Fibroblast of peridontal ligament (primary cell): ENCODE results near the gene METTL1.
A peak's percentile ranks its signal among the peaks of the same experiment; 100 is the strongest.

Experiments
- DNase-seq: peaks from one replicate; pipeline ENCODE4 v3.0.0-alpha.2; 2010; ENCODE audit errors: extremely low read depth

The METTL1 gene

DNA sequence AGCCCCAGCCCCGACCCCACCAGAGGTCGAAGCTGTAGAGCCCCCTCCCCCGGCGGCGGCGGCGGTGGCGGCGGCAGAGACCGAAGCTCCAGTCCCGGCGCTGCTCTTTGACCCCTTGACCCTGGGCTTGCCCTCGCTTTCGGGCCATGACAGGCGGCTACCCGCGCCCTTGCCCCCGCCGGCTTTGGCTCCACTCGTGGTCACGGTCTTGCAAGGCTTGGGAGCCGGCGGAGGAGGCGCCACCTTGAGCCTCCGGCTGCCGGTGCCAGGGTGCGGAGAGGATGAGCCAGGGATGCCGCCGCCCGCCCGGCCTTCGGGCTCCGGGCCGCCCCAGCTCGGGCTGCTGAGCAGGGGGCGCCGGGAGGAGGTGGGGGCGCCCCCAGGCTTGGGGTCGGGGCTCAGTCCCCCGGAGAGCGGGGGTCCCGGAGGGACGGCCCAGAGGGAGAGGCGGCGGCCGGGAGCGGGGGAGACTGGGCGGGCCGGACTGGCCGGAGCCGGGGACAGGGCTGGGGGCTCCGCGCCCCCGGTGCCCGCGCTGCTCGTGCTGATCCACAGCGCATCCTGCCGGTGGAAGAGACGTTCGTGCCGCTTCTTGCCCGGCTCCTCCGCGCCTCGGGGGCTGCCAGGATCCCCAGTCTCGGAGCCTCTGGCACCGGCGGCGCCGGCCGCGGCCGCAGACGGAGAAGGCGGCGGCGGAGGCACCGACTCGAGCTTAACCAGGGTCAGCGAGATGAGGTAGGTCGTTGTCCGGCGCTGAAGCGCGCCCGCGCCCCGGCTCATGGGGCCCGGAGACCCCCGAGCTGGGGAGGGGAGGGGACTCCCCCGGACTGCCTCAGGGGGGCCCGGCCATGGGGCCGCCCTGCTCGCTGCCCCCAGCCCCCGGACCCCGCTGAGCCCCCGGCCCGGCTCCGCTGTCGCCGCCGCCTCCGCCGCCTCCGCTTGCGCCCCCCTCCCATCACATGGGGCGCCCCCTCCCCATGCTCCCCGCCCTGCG is 34.1 kb downstream of the METTL1 start:
- no peak for DNase-seq

- no peak for DNase-seq
These were observed 35.0 kb downstream of the METTL1 start for GRCh38 chr12:57736741-57737466.

DNA sequence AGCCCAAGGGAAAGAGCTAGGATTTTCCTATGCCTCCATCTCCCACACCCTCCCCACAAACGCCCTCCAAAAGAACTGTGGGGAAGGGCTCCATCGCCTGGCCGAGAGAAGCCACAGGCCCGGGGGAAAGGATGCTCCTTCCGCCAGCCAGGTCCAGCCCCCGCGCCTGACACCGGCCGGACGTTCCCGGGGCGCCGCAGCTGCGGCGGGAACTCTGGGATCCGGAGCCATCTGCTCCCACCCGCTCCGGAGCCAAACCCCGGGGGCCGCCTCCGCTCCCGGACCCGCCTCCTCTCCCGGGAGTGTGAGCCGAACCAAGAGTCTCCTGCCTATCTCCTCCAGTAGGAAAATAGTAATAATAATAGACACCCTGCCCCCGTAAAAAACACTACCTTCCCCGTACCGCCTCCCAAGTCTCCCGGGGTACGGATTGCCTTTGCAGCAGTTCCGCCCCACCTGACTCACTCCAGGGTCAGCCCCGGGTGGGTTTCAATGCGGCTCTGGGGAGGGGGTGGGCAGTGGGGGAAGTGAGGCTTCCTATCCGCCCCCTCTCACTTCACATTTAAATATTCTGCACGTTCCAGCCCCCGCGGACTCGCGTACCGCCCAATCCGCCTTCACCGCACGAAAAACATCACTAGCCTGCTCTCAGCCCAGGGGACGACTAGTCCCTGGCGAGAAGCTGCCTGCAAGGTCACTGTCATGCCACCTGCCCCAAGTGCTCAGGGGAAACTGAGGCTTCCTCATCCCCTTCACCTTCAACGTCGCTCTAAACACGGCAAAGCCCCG is 35.8 kb downstream of the METTL1 start:
- no peak for DNase-seq

DNA sequence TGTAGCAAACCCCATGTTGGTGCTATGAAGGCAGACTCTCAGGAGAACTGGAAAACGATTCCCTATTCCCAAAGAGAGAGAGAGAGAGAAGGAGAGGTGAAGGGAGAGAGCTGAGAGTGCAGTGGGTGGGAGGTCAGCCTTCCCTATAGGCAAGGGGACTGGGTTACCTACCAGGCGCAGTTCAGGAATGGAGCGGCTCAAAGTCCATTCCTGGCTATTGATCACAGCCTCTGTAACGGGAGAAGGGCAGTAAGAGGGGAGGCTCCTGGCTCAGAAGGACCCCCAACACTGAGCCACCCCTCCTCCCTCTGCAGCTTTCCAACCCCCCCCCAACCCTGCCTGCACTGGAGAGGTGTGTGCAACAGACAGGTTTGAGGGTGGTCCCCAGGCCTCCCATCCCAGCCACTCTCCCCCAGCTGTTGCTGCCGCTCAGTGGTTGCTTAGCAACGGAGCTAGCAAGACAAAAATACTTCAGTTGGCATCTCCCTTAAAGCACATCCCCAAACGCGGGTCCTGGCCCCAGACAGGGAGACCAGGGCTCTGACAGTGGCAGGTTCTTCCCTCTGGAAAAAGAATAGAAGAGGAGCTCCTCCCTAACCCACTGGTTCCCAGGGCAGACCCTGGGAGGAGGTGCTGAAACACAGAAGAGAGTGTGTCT is 36.6 kb downstream of the METTL1 start:
- DNase-seq, result no peak

GRCh38 chr12:57734591-57734990 is 37.3 kb downstream of the METTL1 start:
- no peak for DNase-seq

- DNase-seq, result no peak
These were observed 38.0 kb downstream of the METTL1 start for GRCh38 chr12:57733928-57734327.

GRCh38 chr12:57732726-57733593 is 38.9 kb downstream of the METTL1 start:
- DNase-seq, result no peak

- no peak for DNase-seq
These were observed 39.6 kb downstream of the METTL1 start for GRCh38 chr12:57732270-57732669.

DNA sequence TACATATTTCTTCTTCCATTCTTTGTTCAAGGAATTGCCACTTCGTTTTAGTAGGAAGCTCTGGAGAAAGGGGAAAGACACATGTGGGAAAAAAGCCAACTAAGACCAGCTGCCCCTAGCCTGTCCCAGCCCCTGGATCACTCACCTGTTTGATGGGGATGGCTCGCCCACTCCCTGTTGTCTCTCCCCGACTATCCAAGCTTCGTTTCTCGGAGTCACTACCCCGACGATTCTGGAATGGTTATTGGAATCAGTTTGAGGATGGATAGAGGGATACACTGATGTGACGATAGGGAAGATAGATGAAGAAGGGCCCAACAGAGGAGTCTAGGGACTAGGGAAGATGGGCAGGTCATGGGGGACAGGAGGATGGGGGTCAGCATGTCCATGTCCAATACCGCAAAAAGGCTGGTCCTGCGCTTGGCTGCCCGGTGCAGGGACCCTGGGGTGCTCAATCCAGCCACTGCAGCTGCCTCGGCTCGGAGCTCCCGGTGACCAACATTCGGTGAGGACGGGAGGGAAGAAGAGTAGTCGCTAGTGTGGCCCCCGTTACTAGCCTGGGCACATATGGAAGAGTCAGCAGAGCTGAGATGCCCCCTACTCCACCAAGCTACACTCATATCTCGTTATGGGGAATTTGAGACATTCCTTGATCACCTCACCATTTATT is 40.4 kb downstream of the METTL1 start:
- DNase-seq, result no peak

GRCh38 chr12:57730336-57731067 is 41.4 kb downstream of the METTL1 start:
- DNase-seq, result no peak

- no peak for DNase-seq
These were observed 42.5 kb downstream of the METTL1 start for GRCh38 chr12:57729321-57729844.

DNA sequence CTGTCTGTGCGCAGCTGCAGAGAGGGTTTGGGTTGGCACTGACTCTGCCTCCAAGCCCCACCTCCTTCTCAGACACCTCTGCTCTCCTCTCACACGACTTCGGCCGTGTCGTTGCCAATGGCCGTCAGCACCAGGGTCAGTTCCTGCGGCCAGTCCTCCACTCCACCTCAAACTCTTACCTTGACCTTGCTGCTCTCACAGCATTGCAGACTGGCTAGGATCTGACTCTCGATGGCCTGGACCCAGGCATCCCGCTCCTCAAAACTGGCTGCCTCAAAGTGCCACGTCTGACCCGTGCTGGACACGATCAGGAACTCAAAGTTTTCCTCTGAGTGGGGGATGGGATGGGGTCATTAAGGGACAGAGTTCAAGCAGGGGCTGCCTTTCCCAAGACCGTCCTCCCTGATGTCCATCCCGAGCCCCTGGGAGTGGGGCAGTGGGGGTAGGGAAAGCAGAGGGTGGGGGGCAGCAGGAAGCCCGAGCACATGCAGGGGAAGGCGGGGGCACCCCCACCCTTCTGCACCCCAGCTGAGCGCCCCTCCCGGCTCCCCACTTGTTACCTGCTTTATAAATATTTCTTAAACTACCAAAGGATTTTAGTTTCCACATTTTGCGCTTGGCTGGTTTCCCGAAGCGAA is 44.0 kb downstream of the METTL1 start:
- DNase-seq, result no peak

- DNase-seq, result no peak
These were observed 44.8 kb downstream of the METTL1 start for GRCh38 chr12:57726884-57727757.

DNA sequence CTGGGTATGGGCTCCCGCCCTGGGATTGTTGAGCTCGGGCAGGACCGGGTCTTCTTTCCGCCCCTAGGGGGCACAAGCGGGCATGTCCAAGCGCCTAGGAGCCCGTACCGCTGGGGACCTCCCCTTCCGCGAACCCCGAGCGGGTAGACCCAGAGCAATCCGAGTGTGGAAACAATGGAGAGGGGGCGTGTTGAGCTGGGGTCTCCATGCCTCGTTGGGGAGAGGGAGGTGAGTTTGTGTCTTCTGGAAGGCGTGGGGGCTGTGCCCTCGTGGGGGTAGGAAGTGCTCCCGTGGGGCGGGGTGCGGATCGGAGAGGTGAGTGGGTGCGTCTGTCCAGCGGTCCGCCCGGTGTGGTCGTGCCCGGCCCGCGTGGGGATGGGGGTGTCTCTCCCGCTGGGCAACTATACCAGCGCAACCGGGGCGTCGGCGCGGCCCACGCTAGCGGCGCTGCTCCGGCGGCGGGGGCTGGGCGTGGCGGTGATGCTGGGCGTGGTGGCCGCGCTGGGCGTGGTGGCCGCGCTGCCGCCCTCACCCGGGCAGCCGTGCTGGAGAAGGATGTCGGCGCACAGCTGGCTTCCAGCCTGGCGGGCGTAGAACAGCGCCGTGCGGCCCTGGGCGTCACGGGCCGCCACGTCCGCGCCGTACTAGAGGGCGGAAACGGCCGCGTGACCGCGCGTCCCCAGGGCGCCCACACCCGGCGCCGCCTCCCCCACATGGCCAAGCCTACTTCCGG is 45.6 kb downstream of the METTL1 start:
- DNase-seq, result peak; percentile 84

DNA sequence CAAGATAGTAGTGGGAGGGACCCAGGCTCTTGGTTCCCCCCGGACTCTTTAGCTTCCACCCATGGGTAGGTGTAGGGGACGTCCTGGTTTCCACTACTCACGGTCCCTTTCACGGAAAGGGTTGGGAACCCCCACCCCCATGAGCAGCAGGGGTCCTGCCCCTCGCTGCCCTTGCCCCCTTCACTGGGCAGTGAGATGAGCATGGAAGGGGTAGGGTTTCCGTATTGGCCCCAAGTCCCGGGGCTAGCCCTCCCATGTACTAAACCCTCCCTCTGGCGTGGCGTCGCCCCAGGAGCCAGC is 46.1 kb downstream of the METTL1 start:
- no peak for DNase-seq

GRCh38 chr12:57724936-57725740 is 46.8 kb downstream of the METTL1 start:
- DNase-seq, result no peak
